Calu3 (cell line): ENCODE data around the gene RSU1. TPM values are rescaled to one million over a fixed set of nuclear protein-coding genes. Genes with fewer than 3 reads are reported as not detected.

Source experiments
- BruUV-seq: library from RNA; stranded (reverse); fragments of 400-500 nt; replicated peaks from 2 replicates; lab custom pipeline; 2021; lab: Mats Ljungman, UMichigan
- CTCF ChIA-PET: fragments of 300-600 bp; sonication (Branson Sonifier 250); formaldehyde crosslinking; loops from one replicate; lab custom pipeline; 2022; ENCODE audit warnings: antibody characterized with exemption; lab: Charles Lee
- DNase-seq: peaks from one replicate; pipeline ENCODE4 v3.0.0; 2022
- H3K27ac Mint-ChIP-seq: one replicate; pipeline ENCODE4 v1.8.0; 2022; ENCODE audit warnings: mixed read lengths; ENCODE audit not compliant: unreplicated experiment
- H3K27me3 Mint-ChIP-seq: one replicate; pipeline ENCODE4 v1.8.0; 2022; ENCODE audit warnings: mixed read lengths; ENCODE audit not compliant: unreplicated experiment
- H3K36me3 Mint-ChIP-seq: one replicate; pipeline ENCODE4 v1.8.0; 2022; ENCODE audit warnings: mild to moderate bottlenecking, moderate library complexity, mixed read lengths; ENCODE audit not compliant: insufficient read depth, unreplicated experiment
- H3K4me1 Mint-ChIP-seq: one replicate; pipeline ENCODE4 v1.8.0; 2022; ENCODE audit warnings: mild to moderate bottlenecking, low read depth, mixed read lengths; ENCODE audit not compliant: unreplicated experiment
- H3K4me3 Mint-ChIP-seq: one replicate; pipeline ENCODE4 v1.8.0; 2022; ENCODE audit warnings: mild to moderate bottlenecking, low read depth, moderate library complexity, mixed read lengths; ENCODE audit not compliant: unreplicated experiment
- H3K9me3 Mint-ChIP-seq: one replicate; pipeline ENCODE4 v1.8.0; 2022; ENCODE audit warnings: low read depth, mixed read lengths; ENCODE audit not compliant: unreplicated experiment
- intact Hi-C: fragments of 100-400 bp; cut with micrococcal nuclease; formaldehyde crosslinking; loops from one replicate; pipeline ENCODE4 v1.10.0; 2022; ENCODE audit not compliant: unreplicated experiment
- total RNA-seq: library from RNA; stranded (reverse); gene quantifications from 2 replicates; pipeline ENCODE4 v1.2.3, GENCODE V29; 2022
- TF ChIP-seq, protein P1 (sequence below): fragments of 200-600 bp; IDR thresholded peaks from one replicate; pipeline ENCODE4 v1.8.0; 2022; ENCODE audit warnings: antibody characterized with exemption; ENCODE audit not compliant: unreplicated experiment

Gene RSU1
- total RNA-seq, 1 experiment from 2014 or later: 56.8 TPM

DNA sequence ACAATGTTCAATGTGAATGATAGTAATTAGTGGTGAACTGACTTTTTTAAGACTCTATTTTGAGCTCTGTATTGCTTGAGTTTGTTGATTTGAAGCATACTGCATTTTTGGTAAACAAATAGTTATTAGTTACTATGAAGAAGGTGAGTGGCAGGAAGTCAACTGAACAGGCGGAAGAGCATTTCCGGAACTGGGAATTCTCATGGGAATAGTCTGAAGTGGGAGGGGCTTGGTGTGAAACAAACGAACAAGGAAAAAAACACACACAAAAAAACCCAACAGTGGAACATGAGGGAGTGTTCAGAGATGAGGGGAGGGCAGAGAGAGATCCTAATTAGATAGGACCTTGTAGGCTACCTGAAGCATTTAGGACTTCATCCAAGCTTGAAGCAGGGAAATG lies 251.6 kb downstream of the RSU1 start:
- H3K4me1 Mint-ChIP-seq: no peaks in the 10 kb centered on the region

DNA sequence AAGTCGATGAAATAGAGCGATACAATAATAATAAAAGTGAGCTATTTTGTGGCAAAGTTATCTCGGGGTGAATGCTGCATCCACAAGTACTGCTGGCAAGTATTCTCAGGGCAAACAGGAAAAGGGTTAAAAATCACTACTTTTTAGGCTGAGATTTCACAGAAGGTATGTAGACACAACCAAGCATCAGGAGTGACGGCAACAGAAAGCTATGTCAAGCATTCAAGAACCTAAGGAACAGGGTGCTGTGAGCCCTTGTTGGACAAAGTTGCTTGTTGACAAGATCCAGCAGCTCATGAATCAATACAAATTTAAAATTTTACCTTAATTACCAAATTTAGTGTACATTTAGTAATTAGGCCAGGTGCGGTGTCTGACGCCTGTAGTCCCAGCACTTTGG lies 254.3 kb downstream of the RSU1 start:
- BruUV-seq: no TSS peak
- CTCF ChIA-PET: interaction anchor here (0.5 kb wide), 1 partner anchor 94 kb away, joined by 5 read pairs; no protein-coding TSS in a partner anchor

More for the DNA sequence above, 251.6 kb downstream of the RSU1 start:
- BruUV-seq: no TSS peak
- CTCF ChIA-PET: no interaction called here
- intact Hi-C loops: no loop called here
- Mint-ChIP-seq H3K27ac (no peak overlapping the region), H3K4me3 (no peak overlapping the region), H3K9me3 (no peaks in the 10 kb centered on the region), H3K27me3 (no peaks in the 10 kb centered on the region), H3K36me3 (no peaks in the 10 kb centered on the region)
- no peak for DNase-seq
- TF ChIP-seq, protein P1, sequence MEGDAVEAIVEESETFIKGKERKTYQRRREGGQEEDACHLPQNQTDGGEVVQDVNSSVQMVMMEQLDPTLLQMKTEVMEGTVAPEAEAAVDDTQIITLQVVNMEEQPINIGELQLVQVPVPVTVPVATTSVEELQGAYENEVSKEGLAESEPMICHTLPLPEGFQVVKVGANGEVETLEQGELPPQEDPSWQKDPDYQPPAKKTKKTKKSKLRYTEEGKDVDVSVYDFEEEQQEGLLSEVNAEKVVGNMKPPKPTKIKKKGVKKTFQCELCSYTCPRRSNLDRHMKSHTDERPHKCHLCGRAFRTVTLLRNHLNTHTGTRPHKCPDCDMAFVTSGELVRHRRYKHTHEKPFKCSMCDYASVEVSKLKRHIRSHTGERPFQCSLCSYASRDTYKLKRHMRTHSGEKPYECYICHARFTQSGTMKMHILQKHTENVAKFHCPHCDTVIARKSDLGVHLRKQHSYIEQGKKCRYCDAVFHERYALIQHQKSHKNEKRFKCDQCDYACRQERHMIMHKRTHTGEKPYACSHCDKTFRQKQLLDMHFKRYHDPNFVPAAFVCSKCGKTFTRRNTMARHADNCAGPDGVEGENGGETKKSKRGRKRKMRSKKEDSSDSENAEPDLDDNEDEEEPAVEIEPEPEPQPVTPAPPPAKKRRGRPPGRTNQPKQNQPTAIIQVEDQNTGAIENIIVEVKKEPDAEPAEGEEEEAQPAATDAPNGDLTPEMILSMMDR: no peak

DNA sequence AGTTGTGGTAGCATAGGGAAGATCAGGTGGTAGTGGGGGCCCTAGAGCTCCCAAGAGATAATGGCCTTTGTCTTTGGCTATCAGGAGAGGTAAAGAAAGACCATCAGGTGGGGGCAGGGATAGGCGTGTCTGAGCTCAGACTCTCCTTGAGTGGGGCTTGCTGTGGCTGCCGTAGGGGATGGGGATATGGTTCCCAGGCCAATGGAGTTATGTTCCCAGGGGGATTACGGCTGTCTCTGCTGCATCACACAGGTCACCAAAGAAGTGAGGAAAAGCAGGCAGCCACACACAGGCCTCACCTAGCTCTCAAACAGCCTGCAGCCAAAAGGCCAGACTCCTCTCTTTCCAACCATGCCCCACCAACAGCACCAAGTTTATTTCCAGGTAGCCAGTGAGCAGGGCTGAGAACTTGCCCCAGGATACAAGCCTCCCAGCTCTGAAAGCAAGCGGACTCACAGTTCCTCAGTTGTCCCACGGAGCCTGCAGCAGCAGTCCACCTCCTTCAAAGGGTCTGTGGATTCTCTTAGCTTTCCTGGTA lies 257.9 kb downstream of the RSU1 start:
- Mint-ChIP-seq H3K36me3 (no peaks in the 10 kb centered on the region), H3K27ac (no peak overlapping the region), H3K27me3 (no peaks in the 10 kb centered on the region), H3K4me1 (no peaks in the 10 kb centered on the region), H3K4me3 (no peak overlapping the region), H3K9me3 (no peaks in the 10 kb centered on the region)
- no TSS peak for BruUV-seq
- DNase-seq: no peak
- CTCF ChIA-PET: no interaction called here
- intact Hi-C loops: no loop called here
- TF ChIP-seq, protein P1: no peak

More for the DNA sequence above, 254.3 kb downstream of the RSU1 start:
- intact Hi-C loops: no loop called here
- TF ChIP-seq, protein P1: no peak
- H3K4me3 Mint-ChIP-seq: no peak overlapping the region
- no peak for DNase-seq
- no peak overlapping the region for H3K27ac Mint-ChIP-seq
- no peaks in the 10 kb centered on the region for H3K36me3 Mint-ChIP-seq
- H3K9me3 Mint-ChIP-seq: no peaks in the 10 kb centered on the region
- H3K4me1 Mint-ChIP-seq: no peaks in the 10 kb centered on the region
- H3K27me3 Mint-ChIP-seq: no peaks in the 10 kb centered on the region

DNA sequence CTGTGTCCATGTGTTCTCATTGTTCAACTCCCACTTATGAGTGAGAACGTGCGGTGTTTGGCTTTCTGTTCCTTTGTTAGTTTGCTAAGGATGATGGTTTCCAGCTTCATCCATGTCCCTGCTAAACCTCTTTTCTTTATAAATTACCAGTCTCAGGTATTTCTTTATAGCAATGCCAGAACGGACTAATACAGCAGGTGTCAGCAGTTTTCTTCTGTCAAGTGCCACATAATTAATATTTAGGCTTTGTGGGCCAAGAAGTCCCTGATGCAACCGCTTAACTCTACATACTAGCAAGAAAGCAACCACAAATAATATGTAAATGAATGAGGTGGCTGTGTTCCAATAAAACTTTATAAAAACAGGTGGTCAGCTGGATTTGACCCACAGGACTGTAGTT lies 269.3 kb downstream of the RSU1 start:
- no peaks in the 10 kb centered on the region for H3K27me3 Mint-ChIP-seq
- H3K9me3 Mint-ChIP-seq: no peaks in the 10 kb centered on the region
- H3K27ac Mint-ChIP-seq: no peak overlapping the region
- TF ChIP-seq, protein P1: no peak
- DNase-seq: no peak
- no TSS peak for BruUV-seq
- no peak overlapping the region for H3K4me3 Mint-ChIP-seq
- H3K4me1 Mint-ChIP-seq: no peaks in the 10 kb centered on the region
- no peaks in the 10 kb centered on the region for H3K36me3 Mint-ChIP-seq
- intact Hi-C loops: loop anchor here (5.0 to 10.0 kb wide), 4 partner anchors 227 to 671 kb away; no protein-coding TSS in a partner anchor
- CTCF ChIA-PET: no interaction called here
